ENCODE measurements around the gene KLHDC3.
"Not testable (repeated sequence)": the region's sequence is repeated elsewhere in the genome, so short reads cannot be mapped to it uniquely, and the experiment has no call there.

KLHDC3 gene

DNA sequence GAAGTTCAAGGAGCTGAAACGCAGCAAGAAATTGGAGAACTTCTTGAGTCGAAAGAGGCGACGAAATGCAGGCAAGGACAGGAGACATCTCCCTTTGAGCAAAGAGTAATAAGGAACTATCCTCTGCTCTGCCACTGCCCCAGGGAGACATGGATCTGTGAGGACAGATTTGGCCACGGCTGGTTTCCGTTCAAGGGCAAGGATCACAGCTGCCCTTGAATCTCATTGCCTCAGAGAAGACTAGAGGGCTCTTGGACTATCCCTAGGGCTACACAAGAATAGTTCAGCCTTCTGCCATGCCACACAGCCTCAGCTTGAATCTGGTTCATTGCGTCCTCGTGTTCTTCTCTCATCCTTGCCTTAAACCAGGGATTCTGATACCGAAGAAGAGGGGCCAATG, 15.1 kb downstream of the KLHDC3 start:
- no peak for DNase-seq (ENCODE audit: low read depth in 2 of 2)

DNA sequence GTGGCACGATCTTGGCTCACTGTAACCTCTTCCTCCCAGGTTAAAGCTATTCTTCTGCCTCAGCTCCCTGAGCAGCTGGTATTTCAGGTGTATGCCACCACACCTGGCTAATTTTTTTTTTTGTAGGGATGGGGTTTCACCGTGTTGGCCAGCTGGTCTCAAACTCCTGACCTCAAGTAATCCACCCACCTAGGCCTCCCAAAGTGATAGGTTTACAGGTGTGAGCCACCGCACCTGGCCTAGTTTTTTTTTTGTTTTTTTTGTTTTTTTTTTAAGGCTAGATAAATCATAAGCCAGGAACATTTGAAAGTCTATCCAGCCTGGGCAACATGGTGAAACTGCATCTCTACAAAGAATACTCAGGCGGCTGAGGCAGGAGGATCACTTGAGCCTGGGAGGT, 18.3 kb downstream of the KLHDC3 start:
- no peak for DNase-seq (ENCODE audit: low read depth in 2 of 2)

DNA sequence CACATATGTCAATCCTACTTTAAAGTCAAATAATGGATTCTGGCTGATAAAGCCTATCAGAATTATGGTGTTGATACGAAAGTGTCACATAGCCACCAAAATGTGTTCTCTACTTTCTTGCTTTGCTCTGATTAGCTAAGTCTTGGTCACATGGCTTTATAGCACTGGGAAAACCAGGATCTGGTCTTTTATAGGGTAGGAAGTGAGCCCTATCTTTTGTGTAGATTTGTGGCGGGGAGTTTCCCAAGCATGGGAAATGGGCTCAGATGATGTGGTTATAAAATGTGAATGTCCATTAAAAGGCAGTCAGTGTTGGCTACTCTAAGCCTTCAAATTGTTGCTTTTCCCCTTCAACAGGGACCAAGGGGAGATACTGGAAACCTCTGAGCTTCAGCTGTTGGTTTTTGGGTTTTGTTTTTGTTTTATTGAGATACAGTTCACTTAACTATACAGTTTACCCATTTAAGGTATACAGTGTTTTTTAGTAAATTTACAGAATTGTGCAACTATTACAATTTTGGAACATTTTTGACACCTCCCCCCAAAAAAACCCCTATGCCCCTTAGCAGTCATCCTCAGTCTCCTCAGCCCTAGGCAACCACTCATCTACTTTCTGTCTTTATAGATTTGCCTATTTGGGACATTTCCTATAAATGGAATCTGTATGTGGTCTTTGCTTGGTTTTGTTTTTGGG, 19.6 kb downstream of the KLHDC3 start:
- no peak for DNase-seq (ENCODE audit: low read depth in 2 of 2)

DNA sequence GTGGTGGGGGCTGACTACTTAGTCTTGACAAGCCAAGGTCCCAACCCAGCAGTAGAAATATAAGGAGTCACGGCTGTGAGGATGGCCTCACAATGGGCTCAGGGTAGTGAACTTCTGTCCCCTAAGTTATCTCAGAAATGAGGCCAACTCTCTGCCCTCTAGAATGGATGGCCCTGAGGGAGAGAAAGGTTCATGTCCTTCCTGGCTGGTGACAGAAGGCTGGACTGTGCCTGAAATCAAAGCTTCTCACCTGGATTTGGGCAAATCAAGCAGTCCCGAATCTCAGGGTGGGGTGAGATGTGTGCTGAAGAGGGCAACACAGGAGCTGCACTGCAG, 20.1 kb downstream of the KLHDC3 start:
- no peak for DNase-seq (ENCODE audit: low read depth in 2 of 2)

DNA sequence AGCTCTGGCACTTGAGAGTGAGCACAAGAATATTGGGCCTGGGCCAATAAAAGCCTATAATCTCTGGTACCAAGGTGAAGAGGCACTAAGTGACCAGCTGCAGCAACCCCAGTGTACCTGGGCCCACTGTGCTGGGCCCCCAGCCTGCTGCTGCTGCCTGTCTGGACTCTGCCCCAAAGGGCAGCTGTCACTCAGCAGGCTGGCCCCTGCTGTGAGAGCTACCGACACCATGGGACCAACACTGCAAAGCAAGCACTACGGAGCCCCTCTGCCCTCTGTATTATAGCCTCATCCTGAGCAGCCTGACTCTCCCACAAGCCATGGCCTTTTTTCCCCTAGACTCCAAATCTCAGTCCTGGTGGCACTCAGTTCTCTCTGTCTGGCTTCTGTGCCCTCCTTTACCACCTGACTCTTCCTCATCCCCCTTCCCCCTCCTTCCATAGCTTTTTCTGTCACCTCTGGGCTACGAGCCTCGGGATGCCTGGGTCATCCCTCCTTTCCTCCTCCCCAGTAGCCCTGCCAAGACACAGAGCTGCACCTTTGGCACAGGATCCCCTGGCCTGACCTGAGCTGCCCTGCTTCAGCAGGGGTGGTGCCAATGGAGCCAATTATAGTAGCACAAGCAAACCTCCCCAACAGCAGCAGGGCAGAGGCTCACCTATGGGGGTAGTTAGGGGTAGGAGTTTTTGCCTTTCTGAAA, 21.6 kb downstream of the KLHDC3 start:
- DNase-seq (ENCODE audit: low read depth in 2 of 2), result no peak

DNA sequence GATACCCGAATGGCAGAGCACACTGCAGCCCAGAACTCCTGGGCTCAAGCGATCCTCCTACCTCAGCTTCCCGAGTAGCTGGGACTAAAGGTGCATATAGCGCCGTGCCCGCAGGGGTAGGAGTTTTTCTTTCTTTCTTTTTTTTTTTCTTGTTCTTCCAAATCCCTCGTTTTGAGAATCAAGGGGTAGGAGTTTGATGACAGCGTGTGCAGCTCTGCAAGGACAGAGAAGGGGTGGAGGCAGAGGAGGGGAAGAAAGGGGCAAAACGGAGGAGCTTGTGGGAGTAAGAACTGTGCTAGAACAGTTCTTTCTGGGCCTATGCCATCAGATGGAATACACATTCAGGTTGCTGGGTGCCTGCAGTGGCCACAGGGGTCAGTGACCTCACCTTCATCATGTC, 22.7 kb downstream of the KLHDC3 start:
- DNase-seq (ENCODE audit: low read depth in 2 of 2), result no peak

DNA sequence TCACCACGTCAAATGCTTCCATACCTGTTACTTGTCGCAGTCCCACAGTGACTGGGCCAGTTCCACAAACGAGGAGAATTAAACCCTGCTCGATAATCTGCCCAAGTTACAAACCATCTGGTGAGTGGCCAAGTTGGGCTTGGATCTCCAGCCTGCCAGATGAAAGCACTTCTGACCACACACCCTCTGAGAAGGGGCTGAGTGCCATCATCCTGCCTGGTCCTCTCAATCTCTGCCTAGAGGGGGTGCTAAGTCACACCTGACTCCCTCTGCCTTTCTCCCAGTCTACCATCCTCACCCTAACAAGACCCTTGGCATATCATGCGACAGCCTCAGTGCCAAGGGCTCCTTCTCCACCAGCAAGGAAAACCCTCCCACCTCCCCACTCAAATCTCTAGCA, 23.1 kb downstream of the KLHDC3 start:
- no peak for DNase-seq (ENCODE audit: low read depth in 2 of 2)

DNA sequence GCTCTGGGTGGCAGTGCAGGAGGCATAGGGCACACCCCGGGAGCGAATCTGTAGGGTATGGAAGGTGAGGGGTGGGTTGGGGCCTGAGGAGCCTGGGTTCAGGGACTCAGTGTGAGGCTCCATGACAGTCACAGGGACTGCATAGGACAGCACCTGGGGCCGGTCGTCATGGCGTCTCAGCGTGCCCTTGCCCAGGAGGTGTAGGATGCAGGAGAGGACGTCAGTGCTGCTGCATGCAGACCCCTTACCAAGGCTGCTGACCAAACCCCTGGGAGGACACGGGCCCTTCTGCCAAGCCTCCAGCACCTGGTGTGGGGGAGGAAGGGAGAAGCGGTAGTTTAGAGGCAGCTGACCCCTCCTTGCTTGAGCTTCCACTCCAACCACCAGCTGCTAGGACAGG, 23.7 kb downstream of the KLHDC3 start:
- no peak for DNase-seq (ENCODE audit: low read depth in 2 of 2)

DNA sequence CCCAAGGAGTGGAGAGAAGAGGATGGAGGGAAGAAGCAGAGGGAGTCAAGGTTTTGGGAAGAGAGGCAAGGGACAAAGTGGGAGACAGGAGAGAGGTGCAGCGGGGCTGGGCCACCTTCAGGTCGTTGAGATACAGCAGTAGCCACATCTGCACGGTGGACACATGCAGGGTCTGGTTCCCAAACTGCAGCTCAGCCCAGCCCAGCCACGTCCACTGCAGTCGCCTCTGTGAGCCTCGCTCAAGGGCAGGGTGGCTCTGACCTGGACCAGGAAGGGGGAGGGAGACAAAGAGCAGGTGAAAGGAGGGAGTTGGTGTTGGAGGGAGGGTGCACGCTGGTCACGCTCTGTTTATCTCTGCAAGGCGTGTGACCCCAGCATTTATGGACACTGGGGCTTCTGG, 24.7 kb downstream of the KLHDC3 start:
- no peak for DNase-seq (ENCODE audit: low read depth in 2 of 2)

DNA sequence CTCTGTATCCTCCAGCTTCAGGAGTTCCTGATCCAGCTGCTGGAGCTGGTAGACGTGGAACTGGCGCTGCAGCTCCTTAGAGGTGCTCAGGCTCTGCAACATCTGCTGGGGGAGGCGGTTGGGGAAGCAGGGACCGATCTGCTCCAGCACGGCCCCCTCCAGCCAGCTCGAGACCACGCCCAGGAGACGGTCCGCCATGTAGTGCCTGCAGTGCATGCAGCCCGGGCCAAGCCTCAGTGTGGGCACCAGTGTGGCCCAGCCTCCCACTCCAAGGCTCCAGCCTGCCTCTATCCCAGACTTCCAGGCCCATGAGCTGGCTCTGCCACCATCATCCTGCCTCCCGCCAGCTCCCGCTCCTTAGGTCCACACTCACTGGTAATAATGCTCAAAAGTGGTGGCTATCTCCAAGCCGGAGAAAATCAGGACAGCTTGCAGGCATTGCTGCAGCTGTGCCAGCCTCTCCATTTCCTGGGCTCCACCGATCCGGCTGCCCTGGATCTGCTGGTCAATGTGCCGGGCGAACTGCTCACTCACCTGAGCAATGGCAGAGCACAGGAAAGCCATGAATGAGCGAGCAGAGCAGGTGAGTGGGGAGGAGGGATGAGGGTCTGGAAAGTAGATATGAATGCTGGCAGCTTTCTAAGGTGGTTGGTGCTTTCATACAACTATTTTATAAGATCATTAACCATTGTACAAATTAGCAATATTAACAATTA, 26.7 kb downstream of the KLHDC3 start:
- DNase-seq (ENCODE audit: low read depth in 2 of 2), result no peak

DNA sequence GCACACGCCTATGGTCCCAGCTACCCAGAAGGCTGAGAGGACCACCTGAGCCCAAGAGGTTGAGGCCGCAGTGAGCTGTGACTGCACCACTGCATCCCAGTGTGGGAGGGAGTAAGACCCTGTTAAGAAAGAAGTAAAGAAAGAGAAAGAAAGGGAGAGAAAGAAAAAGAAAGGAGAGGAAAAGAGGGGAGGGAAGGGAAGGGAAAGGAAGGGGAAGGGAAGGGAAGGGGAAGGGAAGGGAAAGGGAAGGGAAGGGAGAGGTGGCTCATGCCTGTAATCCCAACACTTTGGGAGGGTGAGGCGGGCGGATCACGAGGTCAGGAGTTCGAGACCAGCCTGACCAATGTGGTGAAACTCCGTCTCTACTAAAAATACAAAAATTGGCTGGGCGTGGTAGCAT, 27.4 kb downstream of the KLHDC3 start:
- not testable (repeated sequence) for DNase-seq (ENCODE audit: low read depth in 2 of 2)

DNA sequence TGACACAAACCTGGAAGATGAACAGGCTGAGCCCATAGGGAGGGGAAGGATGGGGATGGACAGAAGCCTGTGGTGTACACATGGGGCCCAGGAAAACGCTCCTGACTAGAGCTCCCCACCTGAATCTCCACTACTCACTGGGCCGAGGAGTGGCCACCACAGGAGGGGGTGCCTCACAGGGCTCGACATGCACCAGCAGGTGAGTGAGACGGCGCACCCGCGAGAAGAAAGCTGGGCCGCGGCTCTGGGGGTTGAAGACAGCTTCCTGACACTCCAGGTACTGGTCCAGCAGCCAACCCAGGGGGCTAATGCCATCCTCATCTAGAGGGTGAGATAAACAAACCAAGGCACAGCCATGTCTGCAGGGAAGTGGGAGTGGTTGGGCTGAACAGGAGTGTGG, 29.3 kb downstream of the KLHDC3 start:
- DNase-seq (ENCODE audit: low read depth in 2 of 2), result no peak

DNA sequence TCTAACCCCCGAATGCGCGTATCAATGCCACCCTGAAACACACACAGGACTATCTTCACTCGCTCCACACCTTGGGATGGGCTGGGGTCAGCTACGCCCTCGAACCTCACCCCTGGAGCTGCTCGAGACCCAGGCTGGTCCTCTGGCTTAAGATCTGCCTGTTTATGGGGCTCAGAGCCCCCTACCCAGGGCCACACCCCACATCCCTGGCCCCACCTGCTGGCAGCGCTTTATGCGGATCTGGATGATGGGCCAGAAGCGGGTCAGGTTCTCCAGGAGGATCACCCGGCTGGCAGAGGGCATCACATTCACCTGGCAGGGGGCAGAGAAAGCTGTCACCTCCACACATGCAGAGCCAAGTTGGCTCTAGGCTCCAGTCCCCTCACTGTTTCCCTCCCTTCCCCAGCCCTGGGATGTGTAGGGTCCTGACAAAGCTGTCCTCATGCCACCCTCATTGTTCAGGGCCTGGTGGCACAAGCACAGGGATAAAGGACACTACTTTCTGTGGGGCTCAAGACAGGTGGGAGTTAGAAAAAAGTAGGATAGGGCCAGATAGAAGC, 31.4 kb downstream of the KLHDC3 start:
- DNase-seq (ENCODE audit: low read depth in 2 of 2), result no peak

DNA sequence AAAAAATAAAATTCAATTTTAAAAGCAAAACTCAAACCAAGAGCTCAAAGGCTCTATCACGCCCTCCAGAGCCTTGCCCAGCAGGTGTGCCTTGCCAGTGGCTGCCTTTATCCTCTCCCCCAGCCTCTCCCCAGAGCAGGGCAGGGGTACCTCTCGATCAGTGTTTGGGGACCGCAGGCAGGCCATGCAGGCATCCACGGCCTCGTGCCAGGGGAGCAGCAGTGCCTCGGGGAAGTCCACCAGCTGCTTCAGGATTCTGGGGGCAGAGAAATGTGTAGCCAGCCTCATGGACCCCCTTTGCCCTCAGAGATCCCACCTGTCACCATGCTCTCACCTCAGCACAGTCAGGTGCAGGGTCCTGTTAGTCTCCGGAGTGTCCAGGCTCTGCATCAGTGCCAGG, 33.9 kb downstream of the KLHDC3 start:
- no peak for DNase-seq (ENCODE audit: low read depth in 2 of 2)

DNA sequence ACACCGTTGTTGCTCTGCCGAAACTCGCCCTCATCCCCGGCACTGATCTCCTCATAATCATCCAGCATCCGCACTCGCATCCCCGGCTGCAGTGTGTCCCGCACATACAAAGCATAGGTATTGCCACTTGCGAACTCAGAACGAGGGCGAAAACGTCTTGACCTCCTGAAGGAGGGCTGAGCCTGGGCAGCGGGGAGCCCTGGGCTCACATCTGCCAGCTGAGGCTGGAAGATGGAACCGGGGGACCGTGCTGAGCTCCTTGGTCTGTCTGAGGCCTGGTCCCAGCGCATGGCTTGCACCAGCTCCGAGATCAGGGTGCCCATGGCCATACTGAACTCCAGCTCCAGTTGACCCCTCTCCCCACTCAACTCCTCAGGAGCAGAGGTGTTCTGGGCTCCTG, 36.9 kb downstream of the KLHDC3 start:
- no peak for DNase-seq (ENCODE audit: low read depth in 2 of 2)

DNA sequence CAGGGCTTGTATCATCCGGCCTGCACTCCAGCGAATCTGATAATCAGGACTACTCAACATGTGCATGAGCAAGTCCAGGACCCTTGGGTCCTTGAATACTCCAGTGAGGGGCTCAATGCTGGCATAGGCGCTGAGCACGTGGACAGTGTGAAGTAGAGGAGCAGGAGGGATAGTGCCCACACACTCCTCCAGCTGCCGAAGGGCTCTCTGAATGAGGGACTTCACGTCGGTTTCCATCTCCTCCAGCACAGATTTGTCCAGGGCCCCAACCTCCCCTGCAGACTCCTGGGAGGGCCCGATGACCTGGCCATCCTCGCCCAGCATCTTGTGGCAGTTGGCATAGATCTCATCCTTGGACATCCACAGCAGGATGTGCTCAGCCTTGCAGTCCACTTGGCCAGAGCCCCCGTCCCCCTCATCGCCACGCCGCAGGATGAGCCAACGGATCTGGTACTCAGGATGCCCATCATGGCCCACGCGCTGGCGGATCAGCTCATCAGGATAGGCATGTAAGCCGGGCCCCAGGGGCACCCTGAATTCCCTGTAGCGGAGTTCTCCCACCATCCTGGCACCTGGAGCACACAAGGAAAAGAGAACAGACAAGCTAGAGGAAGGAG, 38.3 kb downstream of the KLHDC3 start:
- DNase-seq (ENCODE audit: low read depth in 2 of 2), result no peak

DNA sequence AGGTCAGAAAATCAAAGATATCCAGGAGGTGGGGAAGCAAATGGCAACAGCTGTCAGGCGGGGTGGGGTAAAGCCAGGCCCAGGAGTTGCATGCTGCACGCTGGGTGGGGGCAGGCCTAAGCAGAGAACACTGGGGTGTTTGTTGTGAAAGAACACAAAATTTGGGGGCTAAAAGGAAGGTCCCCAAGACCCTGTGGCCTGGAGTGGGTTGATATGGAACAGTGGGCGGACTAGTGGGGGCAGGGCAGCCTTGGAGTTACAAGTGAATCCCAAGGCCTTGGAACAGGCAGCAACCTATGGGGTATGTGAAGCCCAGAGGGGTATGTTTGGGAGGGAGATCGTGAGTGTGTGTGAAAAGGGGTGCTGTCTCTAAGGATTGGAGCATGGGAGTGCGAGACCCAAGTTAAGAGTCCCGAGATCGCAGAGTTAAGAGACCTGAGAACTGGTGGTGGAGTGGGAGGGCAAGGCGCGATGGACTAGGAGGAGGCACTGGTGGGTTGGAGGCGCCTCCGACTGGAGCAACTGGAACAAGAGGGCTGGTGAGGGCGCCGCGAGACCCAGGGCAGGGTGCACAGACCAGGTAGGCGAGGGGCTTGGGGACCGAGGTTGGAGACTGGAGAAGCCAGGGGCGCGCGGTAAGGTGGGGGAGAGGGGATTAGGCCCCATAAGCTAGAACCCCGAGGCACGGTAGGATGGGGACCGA, 38.9 kb downstream of the KLHDC3 start:
- DNase-seq (ENCODE audit: low read depth in 2 of 2), result no peak

DNA sequence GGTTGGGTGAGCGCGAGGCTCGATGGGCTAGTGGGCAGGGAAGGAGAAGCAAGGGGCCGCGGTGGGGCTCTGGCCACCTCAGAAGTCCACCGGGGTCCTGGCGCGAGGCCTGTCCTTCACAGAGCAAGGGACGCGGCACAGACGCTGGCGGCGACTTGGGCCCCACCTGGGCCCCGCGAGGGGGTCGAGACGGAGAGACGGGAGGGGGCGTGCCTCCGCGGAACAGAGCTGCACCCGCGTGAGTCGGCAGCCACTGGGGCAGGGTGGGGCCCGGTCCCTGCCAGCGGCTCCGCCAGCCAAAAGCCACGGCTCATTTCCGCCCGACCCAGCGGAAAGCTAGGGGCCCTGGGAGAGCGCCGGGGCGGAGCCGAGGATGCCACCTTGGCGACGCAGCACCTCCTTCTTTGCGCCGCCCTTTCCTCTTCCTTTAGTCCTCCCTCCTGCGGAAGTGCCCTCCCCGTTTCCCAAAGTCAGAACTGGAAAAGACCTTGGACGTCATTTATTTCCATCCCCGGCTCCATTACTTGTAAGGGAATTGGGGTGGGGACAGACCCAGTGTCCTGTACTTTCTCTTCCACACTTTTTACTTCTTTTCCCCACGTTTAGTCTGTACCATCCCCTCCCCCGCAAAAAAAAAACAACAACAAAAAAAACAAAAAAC, 39.6 kb downstream of the KLHDC3 start, which contains the start of gene CUL7:
Gene CUL7, minus strand, starts transcription at position 307 of the 661 bp plus-strand sequence. CDS start 1,063 bp downstream, outside the sequence.
- DNase-seq (ENCODE audit: low read depth in 2 of 2), result peak; percentile 70 to 77

DNA sequence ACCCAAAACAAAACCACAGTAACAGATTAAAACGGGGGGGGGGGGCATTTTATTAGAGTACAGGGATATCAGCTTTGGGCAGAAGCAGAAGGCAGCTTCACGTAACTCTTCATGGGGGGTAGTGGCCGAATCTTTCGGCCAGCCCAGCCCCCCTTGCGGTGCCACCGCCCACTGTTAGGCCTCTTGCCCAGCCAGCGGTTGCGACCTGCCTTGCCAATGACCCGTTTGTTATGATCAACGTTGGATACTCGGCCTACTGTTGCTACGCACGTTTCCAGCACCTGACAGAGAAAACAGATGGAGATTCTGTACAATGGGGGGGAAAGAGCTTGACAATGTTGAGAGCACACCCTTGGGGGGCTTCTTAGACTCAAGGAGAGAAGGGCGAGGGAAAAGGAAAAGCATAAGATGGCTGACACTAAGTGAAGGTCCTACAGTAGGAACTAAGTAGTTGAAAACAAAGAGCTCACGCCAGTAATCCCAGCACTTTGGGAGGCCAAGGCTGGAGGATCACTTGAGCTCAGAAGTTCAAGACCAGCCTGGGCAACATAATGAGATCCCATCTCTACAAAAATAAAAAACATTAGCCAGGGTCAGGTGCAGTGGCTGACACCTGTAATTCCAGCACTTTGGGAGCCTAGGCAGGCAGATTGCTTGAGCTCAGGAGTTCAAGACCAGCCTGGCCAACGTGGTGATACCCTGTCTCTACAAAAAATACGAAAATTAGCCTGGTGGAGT, 40.3 kb downstream of the KLHDC3 start:
- no peak for DNase-seq (ENCODE audit: low read depth in 2 of 2)

DNA sequence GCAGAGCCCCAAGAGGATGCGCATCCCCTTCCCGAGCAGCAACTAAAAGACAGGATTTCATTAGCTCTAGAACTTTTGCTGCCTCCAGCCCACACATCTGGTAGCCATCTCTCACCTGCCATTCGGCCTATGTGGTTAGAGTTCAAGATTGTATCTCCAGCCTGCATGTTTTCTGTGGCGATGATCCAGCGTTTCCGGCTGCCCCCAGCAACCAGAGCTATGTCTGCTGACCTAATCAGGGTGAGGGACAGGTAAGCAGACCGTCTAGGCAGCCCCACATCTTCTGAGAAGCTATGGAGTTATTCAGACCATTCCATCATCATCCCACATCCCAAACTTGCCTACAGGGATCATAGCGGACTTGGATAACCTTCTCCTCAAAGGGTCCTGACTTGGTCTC, 41.9 kb downstream of the KLHDC3 start:
- DNase-seq (ENCODE audit: low read depth in 2 of 2), result no peak

Measured in activated CD8-positive, alpha-beta memory T cell treated with anti-CD3 and anti-CD28 coated beads for 4 hours (primary cell).